Smooth muscle cell of the brain vasculature (primary cell): ENCODE data around the gene STARD13.
A peak's percentile ranks its signal among the peaks of the same experiment; 100 is the strongest.
"Not testable (repeated sequence)": the region's sequence is repeated elsewhere in the genome, so short reads cannot be mapped to it uniquely, and the experiment has no call there.

Experiments
- DNase-seq: peaks from one replicate; pipeline ENCODE4 v3.0.0-alpha.2; 2012; ENCODE audit warnings: low read depth, low spot score

Gene STARD13

GRCh38 chr13:33196767-33197166 is 88.8 kb downstream of the STARD13 start:
- DNase-seq = no peak

GRCh38 chr13:33195693-33196464 is 89.7 kb downstream of the STARD13 start:
- no peak for DNase-seq

DNA sequence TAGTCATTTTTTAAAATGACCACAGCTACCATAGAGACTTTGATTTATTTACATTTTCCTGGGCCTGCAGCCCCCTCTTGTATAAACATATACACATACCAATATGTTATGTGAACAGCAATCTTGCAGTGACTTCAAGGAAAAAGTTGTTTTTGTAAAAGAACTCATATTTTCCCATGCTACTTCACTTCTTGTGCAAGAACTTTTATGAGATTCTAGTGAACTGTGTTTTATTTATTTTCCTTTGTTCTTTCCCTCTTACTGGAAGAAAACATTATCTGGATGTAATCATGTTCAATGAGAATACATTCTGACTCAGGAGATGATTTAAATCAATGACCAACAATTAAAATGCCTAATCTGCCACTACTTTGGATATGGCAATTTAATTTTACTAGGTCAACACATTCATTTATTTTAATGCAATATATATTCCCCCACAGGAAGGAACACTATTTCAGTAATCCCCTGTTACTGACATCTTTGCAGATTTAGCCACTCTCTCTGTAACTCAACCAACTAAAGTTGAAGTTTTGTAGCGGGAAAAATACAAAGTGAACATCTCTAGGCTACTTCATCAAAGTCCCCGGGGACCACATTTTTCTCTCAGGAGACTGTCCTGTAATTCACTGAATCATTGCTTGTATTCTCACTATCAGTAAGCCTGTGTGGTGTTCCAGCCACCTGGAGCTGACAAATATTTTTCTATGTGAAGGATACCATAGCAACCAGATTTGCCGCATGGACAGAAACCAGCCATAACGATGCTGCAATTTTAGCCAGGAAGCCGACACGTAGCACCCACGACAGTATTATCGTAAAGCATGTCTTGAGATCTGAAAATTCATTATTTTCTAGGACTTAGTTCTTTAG is 90.5 kb downstream of the STARD13 start:
- peak; percentile 91 for DNase-seq

GRCh38 chr13:33193428-33193974 is 92.1 kb downstream of the STARD13 start:
- no peak for DNase-seq

DNA sequence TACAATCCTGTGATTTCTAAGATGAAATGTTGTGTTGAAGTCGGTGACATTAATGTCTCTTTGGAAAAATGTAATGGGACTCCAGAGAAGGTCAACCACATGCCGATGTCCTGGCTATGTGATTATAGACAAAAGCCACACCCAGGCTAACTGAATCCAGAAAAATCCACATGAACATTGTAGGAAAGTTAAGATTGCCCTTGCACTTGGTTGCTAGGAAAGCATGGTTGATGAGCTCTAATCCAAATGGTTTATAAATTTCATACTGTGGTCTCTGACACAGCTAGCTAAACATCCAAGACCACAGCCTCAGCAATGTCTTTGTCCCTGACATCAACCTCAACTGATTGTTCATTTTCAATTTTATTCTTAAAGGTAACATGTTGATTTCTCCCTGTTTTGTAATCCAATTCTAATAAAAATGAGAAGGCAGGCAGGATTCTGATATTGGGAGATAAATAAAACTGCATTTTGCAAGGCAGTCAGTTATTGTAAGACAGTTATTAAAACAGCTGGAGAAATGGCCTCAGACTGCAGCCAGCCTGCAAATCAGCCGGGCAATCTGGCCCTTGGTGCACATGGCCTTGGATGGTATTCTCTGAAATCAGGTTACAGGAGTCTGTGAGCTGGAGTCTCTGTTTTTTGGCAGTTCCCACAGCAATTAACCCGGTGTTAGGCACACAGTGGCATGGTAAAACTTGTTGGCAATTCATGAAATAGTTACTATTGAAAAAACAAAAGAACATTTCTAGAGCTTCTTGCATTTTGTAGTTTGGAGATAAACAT is 93.9 kb downstream of the STARD13 start:
- DNase-seq = no peak

- DNase-seq = no peak
Observed at GRCh38 chr13:33189470-33189869, 96.1 kb downstream of the STARD13 start.

GRCh38 chr13:33188093-33188882 is 97.3 kb downstream of the STARD13 start:
- DNase-seq = no peak

DNA sequence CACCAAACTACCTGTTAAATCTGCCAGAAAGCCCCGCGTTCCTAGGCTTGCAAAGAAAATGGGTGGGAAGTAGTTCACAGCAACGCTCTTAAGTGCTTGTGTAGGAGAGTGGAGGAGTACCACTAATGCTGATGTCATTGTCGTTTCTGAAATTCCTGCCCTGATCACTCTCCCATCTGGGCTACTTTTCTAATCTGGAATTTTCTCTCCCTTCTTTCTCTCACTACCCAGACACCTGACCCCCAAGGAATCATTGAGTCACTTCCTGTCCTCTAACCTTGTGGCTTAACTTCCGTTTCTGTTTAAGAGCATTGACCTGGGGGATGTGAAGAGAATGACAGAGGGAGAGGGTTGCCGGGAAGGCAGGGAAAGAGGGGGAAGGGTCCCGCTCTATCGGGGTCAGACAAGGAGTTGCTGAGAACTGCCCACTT is 98.7 kb downstream of the STARD13 start:
- no peak for DNase-seq

- no peak for DNase-seq
Observed at GRCh38 chr13:33185853-33186252, 99.7 kb downstream of the STARD13 start.

- no peak for DNase-seq
Observed at GRCh38 chr13:33184530-33184929, 101.0 kb downstream of the STARD13 start.

GRCh38 chr13:33184112-33184490 is 101.5 kb downstream of the STARD13 start:
- no peak for DNase-seq

DNA sequence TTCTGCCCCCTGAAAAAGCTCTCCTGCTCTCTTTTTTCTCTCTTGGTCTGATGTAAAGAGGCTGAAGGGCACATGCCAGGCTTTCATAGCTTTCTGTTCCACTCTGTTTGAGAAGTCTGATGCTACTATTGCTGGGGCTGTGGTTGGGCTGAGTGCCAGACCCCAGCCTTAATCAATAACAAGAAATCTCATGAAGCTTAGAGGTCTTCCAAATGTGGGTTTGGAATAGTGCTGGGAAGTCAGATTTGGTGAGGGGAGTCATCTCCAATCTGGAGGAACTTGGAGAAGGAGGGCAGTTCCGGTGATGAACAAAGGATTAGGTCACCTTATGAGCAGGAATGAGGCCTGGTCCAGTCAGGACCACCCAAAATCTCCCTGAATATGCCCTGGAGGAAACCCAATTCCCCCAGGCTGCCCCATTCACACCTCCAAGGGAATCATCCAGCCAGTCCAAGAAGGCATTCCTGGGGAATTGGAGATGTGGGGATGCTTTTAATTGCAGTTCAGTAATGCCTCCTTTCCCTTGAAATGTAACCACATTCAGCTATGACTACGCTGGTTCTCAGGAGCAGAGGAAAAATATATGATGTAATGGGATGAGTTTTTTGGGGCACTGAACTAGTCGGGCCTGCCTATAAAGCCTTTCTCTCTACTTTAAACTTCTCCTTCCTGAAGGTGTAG is 102.0 kb downstream of the STARD13 start:
- no peak for DNase-seq

- DNase-seq = no peak
Observed at GRCh38 chr13:33182729-33183128, 102.8 kb downstream of the STARD13 start.

DNA sequence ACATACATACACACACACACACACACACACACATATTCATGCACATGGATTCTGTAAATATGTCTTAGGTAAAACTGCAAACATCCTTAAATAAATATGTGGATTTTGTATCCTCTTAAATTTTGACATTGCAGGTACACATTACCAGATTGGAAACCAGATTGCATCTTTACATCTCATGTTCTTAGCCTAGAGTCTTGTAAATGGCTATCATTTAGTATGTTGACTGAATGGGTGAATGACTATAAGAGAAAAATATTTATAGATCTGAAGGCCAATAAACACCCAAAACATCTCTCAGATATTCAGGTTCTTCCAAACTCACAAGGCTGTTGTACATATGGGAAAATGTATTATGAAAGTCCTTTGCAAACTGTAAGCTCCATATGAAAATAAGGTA is 104.3 kb downstream of the STARD13 start:
- no peak for DNase-seq

- DNase-seq = no peak
Observed at GRCh38 chr13:33180122-33180804, 105.3 kb downstream of the STARD13 start.

DNA sequence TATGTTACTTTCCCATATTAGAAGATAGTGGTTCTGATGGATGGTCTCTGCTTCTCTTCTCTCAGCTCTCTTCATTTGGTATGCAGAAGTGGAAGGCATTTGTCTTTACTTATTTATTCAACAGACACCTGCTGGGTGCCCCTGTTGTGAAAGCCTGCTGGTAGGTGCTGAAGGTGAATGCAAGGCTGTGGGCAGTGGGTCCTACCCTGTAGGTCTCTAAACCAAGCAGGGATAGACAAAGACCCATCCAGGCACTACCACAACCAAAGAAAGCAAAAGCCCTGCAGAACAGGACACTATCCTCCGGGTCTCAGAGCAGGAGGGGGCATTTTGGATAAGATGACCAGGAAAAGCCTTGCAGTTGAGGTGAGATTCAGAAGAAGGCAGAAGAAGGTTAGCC is 106.1 kb downstream of the STARD13 start:
- DNase-seq = no peak

GRCh38 chr13:33178209-33178840 is 107.2 kb downstream of the STARD13 start:
- no peak for DNase-seq

DNA sequence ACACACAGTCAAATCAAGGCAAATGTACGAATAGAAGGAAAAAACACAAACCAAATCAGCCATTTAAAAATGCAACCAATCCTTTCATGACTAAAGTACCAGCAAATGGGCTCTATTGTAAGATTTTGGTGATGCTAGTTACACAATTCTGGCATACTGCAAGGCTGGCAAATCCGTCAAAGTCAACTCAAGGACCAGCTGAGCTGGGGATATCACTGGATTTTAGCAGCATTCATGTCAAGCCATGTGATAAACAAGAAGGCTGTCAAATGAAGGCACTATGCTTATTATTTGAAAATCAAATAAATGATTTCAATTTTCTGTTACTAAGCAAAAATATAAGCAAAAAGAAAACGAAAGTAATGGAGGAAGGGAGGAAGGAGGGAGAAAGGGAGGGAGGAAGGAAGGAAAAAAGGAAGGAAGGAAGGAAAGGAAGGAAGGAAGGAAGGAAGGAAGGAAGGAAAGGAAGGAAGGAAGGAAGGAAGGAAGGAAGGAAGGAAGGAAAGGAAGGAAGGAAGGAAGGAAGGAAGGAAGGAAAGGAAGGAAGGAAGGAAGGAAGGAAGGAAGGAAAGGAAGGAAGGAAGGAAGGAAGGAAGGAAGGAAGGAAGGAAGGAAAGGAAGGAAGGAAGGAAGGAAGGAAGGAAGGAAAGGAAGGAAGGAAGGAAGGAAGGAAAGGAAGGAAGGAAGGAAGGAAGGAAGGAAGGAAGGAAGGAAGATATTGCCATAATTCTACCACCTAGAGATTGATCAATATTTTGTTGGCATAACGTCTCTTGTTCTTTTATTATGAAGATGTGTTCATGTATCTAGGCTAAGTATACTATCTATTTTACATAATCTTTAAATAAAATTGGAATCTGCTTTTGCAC is 108.0 kb downstream of the STARD13 start:
- not testable (repeated sequence) for DNase-seq
